Left colon (tissue), 2 donors: ENCODE results near the gene WNT7B. TPM values are rescaled to one million over a fixed set of nuclear protein-coding genes. Genes with fewer than 3 reads are reported as not detected.

Experiments used
- ATAC-seq: fragments of 200-7000 bp; cut with Tn5 transposase; one replicate; pipeline ENCODE4 v1.9.1; 2020; ENCODE audit warnings: mild to moderate bottlenecking, moderate library complexity
- DNase-seq, 2 donors: peaks; one replicate each; pipeline ENCODE4 v3.0.0-alpha.2; 2020
- intact Hi-C, 2 donors: fragments of 100-400 bp; cut with DNase I in 1 of 2; cut with micrococcal nuclease in 1 of 2; formaldehyde crosslinking; loops; one replicate each; pipeline versions ENCODE4 v1.11.2 to v1.14.0; 2022; cut with DNase I, micrococcal nuclease
- total RNA-seq, 2 donors: library from RNA; stranded (reverse); fragmentation: NEBNext Ultra II Directional; extraction: Animal tissue kit (Norgen Biotek cat#: 25700); gene quantifications; one replicate each; pipeline ENCODE4 v1.2.1, GENCODE V29; 2021
- donor health status: DM: no; HTN: no; CAD: no.
- donor health status: DM: yes; HTN: yes; CAD: no.

WNT7B gene
- total RNA-seq, 2 donors from 2014 or later, result not detected

DNA sequence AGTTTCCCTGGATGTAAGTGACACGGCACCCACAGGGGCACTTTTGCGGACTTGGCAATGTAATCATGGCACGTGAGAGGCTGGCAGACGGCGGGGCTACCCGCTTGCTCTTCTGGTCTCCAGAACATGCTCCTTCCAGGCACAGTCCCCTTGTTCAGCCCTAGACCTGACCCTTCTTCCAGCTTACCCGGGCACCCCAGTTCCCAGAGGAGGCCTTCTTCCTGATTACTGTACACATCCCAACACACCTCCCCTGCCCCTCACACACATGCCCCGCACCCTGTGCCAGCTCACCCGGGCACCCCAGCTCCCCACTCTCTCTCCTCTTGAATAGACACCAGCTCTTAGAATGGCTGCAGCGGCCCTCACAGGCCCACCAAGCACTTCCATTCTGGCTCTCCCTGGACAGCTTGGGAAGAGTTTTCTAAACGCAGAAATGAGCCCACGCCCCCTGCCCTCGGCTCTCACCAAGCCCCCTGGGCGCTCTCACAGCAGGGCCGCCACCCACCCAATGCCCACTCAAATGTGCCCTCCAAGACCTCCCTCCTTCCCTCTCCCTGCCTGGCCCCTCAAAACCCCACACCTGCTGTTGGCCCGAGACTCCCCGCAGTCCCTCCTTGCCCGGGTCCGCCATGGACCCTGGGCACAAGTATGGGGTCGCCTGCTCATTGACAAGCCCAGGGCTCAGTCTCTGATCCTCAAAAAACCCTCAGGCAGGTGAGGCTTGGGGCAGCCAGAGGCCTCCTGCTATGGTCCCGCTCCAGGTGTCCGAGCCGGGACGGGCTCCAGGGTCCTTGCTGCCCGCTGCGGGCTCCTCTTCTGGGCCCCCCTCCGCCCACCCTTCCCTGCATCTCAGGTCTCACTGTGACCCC is 88.5 kb downstream of the WNT7B start:
- no peak for DNase-seq
- ATAC-seq, result no peak
- intact Hi-C loops, result no loop called here

DNA sequence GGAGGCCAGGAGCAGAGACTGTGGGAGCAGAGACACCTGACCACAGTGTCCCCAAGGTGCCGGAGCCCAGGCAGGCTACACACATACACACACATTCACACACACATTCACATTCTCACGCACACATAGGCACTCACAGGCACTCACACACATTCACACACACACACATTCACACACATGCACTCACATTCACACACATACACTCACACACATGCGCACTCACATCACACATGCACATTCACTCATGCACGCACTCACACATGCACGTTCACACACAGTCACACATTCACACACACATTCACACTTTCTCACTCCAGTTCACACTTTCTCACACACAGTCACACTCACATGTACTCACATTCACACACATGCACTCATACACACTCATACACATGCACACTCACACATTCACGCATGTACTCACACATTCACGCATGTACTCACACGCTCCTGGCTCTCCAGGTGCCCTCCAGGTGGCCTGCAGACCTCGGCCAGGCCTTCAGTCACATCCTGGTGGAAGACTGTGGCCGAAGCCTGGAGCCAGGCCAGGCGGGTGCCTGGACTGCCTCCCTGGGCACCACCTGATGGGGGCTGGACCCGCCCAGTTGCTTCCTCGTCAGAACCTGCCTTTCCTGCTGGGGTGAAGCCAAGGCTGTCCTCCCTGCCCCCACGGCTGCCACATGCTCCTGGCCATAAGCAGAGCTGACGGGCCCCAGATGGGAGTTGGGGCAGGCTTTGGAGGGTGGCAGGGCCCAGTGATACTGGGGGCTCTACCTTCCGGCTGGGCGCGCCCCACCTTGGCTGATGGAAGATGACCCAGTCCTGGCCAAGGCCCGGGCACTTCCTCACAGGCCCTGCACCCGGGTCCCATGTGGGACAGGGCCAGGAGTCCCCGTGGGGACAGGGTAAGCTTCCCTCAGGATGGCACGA is 89.5 kb downstream of the WNT7B start:
- DNase-seq (no peak), ATAC-seq (peak; percentile 61)

DNA sequence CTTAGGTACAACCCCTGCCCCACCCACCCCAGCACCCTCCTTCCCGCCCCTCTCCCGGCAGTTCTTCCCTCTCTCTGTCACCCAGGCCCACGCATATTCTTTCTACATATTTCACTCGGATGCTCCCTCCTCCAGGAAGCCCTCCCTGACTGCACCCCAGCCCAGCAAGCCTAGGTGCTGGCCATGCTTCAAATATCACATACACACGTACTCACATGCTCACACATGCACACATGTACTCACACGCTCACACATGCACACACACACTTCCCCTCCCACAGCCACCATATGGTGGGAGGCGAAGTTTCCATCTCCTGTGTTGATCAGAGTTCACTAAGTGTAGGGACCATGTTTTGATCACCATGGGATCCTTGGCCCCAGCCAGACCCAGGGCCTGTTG is 90.4 kb downstream of the WNT7B start:
- DNase-seq (peak in 1 of 2 donors; percentile 10), ATAC-seq (no peak)
- intact Hi-C loops, result no loop called here

More for the DNA sequence above, 89.5 kb downstream of the WNT7B start:
- intact Hi-C loops, result no loop called here

DNA sequence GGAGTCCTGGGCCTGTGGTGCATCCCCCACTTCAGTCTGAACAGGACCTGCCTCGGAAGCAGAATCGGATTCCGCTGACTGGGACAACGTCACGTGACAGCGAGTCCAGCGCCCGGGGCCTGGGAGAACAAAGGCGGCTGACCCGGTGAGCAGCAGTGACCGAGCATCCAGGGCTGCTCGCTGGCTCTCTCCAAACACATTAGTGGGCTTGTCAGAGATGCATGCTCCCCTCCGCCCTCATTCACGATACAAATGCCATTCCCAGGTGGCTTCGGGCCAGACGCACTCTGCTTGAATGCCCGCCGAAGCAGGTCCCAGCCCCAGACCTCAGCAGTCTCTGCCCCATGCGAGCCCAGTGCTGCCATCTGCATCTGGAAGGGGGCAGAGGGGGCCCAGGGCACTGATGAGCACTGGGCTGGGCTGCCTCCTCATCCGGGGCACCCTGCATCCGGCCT is 91.0 kb downstream of the WNT7B start:
- ATAC-seq (no peak), DNase-seq (peak in 1 of 2 donors; percentile 10)
- intact Hi-C loops, result no loop called here

DNA sequence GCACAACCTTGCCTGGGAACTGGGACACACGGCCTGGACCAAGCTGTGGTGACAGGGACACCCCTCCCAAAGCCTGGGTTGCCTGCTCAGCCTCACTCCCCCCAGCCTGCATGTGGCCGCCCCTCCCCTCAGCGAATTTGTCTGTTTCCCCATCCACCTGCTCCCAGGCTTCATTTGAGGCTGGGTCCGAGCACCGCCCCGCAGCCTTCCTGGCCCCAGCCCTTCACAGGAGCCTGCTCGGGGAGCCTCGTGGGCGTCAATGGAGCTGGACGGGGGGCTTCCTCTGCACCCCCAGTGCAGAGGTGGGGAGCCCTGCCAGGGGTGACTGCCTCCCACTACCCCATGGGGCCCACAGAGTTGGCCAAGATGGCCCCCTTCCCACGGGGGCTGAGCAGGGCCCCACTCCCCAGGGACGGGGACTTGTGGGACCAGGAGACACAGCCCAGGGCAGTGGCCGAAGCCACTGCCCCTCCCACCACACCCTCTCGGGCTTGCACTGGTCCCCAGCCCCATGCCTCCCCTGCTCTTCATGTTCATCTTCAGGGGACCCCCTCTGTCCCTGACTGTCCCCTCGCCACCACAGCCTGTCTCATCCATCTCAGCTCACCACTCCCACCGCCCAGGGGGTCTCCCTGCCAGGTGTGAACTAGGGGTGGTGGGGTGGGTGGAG is 91.7 kb downstream of the WNT7B start:
- DNase-seq (peak in 1 of 2 donors; percentile 9), ATAC-seq (no peak)
- intact Hi-C loops, result no loop called here

DNA sequence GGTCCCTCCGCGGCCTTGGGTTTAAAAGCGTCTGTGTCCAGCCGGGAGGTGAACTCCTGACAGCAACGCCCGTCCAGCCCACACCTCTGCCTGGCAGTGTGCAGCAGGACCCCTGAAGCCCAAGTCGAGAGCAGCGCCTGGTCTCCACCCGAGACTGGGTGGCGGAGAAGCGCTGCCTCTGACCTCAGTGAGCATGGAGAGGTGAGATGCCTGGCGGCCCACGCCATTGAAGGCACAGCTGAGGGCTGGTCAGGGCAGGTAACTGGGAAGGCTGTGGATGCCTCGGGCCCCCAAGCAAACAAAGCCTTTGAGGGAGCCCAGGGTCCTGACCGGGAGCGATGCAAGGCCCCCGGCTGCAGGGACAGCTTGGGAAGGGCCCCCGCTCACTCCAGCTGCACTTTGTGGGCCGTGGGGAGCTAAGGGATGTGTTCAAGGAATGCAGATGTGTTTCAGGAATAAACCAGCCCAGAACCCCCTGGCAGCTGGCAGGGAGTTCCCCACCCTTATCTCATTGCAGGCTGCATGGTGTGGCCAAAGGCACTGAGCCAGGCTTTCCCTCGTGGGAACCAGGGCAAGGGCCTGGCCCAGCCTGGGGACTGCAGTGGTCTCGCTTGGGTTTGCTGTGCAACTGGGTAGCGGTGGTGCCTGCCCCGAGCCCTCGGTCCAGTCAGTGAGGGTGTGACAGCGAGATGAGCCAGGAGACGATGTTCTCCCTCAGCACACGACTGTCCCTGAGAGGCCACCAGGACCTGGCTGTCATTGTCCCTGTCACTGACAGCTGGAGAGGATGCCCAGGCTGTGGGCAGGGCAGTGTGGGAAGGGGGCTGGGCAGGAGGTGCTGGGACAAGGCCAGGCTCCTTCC is 92.5 kb downstream of the WNT7B start:
- no peak for ATAC-seq
- peak in 1 of 2 donors; percentile 19 for DNase-seq
- intact Hi-C loops, result no loop called here

DNA sequence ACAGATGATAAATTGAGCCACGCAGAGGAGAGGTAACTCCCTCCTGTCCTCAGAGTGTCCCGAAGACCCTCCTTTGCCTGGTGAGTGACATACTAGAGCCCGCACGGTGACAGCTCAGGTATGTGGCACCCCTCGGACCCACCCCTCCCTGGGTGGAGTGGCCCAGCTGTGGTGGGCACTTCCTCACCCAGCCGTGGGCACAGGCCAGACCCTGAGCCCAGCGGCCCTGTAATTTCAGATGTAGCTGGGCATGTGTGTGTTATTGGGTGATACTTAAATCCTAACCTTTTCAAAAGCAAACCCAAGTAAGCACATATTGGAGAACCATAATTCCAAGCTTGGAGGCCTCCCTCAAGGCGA is 93.2 kb downstream of the WNT7B start:
- no peak for ATAC-seq

DNA sequence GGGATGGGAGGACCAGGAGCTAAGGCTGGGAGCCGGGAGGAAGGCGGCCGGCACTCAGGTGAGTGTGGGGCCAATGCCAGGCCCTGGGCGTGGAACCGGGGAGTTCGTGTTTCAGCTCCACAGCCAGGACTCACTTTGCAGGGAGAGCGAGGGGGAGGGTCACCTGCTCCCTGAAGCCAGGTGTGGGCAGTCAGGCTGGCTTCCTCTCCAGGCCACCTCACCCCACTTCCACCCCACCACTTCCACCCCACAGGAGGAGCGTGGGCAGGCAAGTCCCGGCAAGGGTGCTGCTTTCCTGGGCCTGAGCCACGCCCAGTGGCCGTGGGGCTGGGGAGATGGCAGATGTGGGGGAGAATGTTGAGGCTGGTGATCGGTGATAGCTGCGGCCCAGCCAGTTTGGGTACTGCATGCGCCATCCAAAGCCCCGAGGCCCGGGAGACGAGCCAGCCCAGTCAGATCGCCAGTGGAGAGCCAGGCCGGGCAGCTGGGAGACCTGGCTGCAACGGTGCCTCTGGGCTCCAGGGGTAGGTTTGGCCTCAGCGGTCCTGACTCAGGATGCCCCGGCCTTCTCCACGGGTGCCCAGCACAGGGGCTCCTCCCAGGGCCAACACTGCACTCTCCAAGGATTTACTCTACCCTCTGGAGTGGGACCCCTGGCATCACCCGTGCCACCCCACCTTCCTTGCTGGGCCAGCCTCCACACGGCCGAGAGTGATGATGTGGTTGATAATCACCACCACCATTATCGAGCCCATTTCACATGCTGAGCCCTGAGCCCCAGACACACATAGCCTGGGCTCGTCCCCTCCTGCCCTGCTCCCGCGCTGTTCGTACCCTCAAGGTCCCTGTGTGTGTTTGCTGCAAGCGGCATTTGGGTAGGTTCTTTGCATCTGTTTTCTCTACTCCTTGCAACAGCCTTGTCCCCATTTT is 93.8 kb downstream of the WNT7B start:
- ATAC-seq, result no peak
- DNase-seq, result peak in 1 of 2 donors; percentile 21
- intact Hi-C loops, result no loop called here

More for the DNA sequence above, 93.2 kb downstream of the WNT7B start:
- DNase-seq, result no peak
- intact Hi-C loops, result no loop called here

DNA sequence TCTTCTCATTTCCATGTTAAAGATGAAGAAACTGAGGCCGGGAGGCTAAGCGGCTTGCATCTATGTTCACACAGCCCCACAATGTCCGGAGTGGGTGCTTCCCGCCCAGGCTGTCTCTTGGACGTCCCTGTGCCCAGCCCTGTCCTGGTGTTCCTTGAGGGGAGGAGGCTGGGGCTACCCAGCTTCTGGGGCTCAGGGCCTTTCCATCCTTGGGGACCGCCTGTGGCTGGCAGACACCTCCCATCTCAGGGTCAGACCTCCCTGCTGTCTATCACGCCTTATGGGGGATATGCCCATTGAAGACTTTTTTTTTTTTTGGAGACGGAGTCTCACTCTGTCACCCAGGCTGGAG is 95.5 kb downstream of the WNT7B start:
- intact Hi-C loops, result no loop called here
- DNase-seq, result peak in 1 of 2 donors; percentile 6

DNA sequence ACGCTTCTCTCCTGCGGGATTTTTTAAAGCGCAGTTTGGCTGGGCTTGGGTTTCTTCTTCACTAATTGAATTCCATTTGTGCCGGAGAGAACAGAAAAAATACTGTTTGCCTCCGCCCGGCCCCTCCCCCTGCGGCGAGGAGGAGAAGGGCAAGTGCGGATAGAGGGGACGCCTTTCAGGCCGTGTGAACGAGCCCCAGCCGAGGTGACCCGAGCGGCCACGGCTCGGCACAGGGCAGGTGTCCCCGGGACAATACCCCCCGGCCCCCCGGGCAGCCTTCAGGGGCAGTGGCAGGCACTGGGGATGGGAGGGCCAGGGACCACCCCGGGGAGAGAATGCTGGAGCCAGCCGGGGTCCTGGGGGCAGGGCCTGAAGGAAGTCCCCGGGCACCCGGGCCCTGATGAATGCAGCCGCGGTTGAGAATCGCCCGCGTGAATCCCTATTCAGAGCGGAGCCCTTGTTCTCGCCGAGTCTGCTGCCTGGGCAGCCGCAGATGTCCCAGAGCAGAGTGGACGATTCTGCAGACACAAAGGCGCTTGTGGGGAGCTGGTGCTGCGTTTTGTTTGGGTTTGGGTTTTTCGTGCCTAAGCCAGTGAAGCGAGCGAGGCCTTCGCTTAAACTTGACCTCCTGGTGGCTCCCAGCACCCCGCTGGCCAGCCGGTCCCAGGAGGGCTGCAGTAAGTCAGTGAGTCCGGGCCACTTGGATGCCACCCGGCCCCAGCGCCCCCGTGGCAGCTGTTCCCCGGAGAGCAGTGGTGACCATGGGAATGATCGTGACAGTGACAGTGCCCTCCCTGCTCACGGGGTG is 96.0 kb downstream of the WNT7B start:
- intact Hi-C loops, result no loop called here
- ATAC-seq (no peak), DNase-seq (peak in 1 of 2 donors; percentile 17)

More for the DNA sequence above, 95.5 kb downstream of the WNT7B start:
- ATAC-seq, result no peak

DNA sequence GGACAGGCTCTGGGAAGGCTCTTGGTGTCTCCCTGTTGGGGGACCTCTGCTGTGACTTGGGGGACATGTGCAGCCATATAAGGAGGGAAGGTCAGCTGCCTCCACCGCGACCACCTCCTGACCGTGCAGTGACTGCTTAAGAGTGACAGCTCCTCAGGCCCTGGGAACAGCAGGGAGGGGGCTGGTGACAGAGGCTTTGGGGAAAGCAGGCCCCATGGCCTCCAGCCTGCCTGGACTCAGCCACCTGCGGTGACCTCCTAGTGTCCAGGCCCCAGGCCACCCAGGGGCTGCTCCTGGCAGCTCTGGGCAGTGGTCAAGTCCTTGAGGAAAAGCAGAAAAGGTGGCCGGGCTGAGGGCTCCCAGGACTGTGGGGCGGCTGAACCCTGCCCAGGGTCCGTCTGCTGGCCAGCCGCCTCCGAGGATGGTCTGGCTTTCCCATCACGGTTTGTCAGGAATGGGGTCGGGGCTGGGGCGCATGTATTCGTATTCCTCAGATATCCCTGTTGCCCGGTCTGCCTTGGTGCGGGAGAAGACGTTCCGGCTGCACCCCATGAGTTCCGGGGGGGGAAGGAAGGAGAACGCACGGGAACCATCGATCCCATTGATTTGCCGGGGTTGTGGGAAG is 96.8 kb downstream of the WNT7B start:
- intact Hi-C loops, result no loop called here
- peak in 1 of 2 donors; percentile 15 for DNase-seq
- ATAC-seq, result no peak

DNA sequence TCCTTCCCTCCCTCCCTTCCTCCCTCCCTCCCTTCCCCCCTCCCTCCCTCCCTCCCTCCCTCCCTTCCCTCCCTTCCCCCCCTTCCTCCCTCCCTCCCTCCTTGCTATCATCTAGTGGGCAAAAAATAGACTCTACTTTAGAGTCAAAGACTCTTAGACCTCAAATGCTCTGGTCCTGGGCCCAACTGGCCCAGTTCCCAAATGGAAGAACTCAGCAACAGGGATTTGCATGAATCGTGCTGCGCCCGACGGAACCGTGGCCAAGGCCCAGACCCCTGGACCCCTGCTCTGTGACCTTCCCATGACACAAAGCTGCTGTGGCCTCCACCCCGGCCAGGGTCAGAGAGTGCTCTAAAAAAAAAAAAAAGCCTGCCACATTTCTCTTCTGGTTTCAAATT is 97.4 kb downstream of the WNT7B start:
- peak in 1 of 2 donors; percentile 12 for DNase-seq

DNA sequence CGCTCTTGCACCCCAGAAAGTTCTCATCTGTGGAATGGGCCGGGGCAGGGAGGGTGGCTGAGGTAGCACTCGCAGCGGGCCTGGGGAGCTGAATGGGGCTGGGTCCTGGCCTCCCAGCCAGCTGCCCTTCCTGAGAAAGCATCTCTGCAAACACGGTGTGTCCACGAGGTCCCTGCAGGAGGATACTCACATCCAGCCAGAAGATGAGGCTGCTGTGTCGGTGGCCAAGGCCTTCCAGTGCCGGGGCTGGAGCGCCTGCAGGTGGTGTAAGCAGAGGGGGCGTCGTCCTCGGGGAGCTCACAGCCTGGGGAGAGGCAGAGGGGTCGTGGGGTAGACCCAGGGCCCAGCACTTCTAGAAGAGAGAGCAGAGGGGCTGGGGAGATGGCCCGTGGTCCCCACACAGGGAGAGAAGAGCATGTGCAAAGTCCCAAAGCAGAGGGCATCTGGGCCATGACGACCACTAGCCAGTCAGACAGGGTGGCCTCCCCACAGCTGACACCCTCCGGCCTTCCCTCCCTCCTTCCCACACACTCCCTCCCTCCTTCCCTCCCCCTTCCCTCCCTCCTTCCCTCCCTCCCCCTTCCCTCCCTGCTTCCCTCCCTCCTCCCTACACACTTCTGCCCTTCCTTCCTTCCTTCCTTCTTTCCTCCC is 97.9 kb downstream of the WNT7B start:
- no peak for ATAC-seq
- DNase-seq, result peak in 1 of 2 donors; percentile 10
- intact Hi-C loops, result no loop called here

More for the DNA sequence above, 97.4 kb downstream of the WNT7B start:
- intact Hi-C loops, result no loop called here
- no peak for ATAC-seq

DNA sequence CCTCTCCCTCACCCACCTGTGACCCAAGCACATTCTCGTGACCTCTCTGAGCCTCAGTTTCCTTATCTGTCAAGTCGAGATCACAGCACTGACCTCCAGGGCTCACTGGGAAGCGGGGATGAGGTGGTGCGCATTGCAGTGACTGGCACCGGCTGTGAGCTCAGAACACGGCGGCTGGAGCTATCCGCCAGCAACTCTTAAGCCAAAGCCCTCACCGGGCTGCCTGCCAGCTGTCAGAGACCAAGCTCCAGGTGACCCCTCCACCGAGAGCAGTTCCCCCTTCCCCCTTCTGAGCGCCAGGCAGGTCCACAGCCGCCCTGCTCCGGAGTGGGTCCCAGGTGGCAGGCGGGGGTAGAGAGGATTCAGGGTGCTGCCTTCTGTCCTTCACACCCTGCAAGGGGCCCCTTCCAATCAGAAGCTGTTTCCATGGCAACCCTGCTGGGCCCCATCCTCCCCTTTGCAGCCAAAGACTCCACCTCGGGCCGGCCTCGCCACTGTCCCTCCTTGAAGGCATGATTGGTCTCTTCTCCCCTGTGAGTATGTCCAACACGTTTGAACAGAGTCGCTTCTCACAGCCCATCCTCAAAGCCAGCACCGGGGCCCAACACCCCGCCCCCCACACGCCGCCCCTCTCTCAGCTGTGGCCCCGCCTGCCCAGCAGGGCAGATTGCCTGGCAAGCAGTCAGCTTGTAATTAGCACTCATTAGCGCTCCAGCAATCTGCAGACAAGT is 98.7 kb downstream of the WNT7B start:
- intact Hi-C loops, result no loop called here
- DNase-seq (peak in 1 of 2 donors; percentile 15), ATAC-seq (no peak)

DNA sequence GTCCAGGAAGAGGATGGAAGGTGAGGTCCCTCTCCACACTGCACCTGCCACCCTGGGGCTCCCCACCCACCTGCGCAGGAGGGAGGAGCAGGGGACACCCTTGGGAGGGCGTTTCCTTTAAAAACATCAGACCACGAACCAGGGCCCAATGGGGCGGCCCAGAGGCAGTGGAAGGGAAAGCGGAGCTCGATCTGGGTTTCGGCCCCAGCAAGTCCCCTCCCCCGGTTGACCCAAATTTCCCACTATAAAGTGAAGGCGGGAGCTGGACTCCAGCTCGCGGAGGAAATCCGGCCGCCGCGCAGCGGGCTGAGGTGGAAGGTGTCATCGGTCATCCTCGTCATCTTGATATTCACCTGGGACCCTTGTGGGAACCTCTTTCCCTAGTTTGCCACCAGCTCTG is 99.3 kb downstream of the WNT7B start:
- intact Hi-C loops, result no loop called here
- no peak for ATAC-seq
- no peak for DNase-seq
